NOMO-1 treated with dmso at 0.1 percent for 144 hours (cell line): ENCODE measurements around the gene IRF5.
"Not testable (repeated sequence)": the region's sequence is repeated elsewhere in the genome, so short reads cannot be mapped to it uniquely, and the experiment has no call there.

Experiments
- DNase-seq: peaks from one replicate; lab custom pipeline; 2025; ENCODE audit not compliant: unreplicated experiment; lab: John Stamatoyannopoulos, UW

IRF5 gene

GRCh38 chr7:128954830-128955802 is 17.4 kb downstream of the IRF5 start:
- DNase-seq, result no peak

GRCh38 chr7:128955981-128956380 is 18.3 kb downstream of the IRF5 start:
- DNase-seq, result no peak

- DNase-seq, result no peak
These were observed 21.6 kb downstream of the IRF5 start for GRCh38 chr7:128959296-128959695.

GRCh38 chr7:128961030-128961659 is 23.4 kb downstream of the IRF5 start:
- DNase-seq, result no peak

- DNase-seq, result no peak
These were observed 25.2 kb downstream of the IRF5 start for GRCh38 chr7:128962899-128963298.

GRCh38 chr7:128963327-128963757 is 25.6 kb downstream of the IRF5 start:
- no peak for DNase-seq

GRCh38 chr7:128968624-128969023 is 30.9 kb downstream of the IRF5 start:
- DNase-seq, result no peak

GRCh38 chr7:128974241-128974934 is 36.7 kb downstream of the IRF5 start:
- DNase-seq, result no peak

- DNase-seq, result no peak
These were observed 44.4 kb downstream of the IRF5 start for GRCh38 chr7:128982105-128982504.

- DNase-seq, result no peak
These were observed 47.9 kb downstream of the IRF5 start for GRCh38 chr7:128985660-128986059.

GRCh38 chr7:128986609-128987008 is 48.9 kb downstream of the IRF5 start:
- no peak for DNase-seq

GRCh38 chr7:128988372-128988771 is 50.6 kb downstream of the IRF5 start:
- no peak for DNase-seq

GRCh38 chr7:128989961-128990360 is 52.2 kb downstream of the IRF5 start:
- DNase-seq, result no peak

- DNase-seq, result no peak
These were observed 55.7 kb downstream of the IRF5 start for GRCh38 chr7:128993419-128993818.

- DNase-seq, result not testable (repeated sequence)
These were observed 56.8 kb downstream of the IRF5 start for GRCh38 chr7:128994560-128994959.

- DNase-seq, result no peak
These were observed 59.5 kb downstream of the IRF5 start for GRCh38 chr7:128997181-128997580.
